ENCODE results near the gene EVA1B.
A peak's percentile ranks its signal among the peaks of the same experiment; 100 is the strongest.

The EVA1B gene

DNA sequence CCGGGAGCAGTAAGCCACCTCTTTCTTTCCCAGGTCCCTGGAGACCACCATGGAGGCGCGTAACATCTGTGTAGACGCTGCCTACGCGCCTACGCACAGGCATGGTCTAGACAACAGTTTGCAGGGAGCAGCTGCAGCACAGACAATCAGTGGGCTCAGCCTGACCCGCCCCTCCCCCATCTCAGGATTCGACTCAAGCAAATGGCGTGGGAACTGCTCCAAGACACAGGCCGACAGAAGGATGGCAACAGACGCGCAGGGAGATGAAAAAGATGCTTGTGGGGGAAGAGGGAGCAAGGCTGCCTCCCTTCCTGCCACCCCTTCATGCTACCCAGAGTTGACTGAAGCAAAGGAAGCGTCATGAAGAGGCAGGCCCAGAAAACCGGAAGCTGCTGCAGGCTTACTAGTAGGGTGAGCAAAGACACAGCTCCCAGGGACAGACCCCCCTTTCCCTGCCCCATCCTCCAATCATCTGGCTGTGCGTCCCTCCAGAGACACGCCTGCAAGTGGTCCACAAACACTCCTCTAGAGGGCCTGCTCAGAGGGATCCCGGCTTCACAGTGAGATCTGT is 42.7 kb upstream of the EVA1B start:
- DNase-seq (ENCODE audit: low read depth, low spot score), result no peak
- CTCF ChIA-PET, result interaction anchor here (1.1 to 6.0 kb wide), 4 partner anchors 43 to 66 kb away, joined by 4 to 27 read pairs (median 10); partner anchors contain the start of gene EVA1B
- no peak overlapping the region for H3K4me3 ChIP-seq (ENCODE audit: low read depth, low read length)
- POLR2A ChIA-PET, result interaction anchor here (1.1 to 1.8 kb wide), 5 partner anchors 15 to 44 kb away, joined by 3 to 10 read pairs (median 3); no protein-coding TSS in a partner anchor
- TF ChIP-seq, protein P1, sequence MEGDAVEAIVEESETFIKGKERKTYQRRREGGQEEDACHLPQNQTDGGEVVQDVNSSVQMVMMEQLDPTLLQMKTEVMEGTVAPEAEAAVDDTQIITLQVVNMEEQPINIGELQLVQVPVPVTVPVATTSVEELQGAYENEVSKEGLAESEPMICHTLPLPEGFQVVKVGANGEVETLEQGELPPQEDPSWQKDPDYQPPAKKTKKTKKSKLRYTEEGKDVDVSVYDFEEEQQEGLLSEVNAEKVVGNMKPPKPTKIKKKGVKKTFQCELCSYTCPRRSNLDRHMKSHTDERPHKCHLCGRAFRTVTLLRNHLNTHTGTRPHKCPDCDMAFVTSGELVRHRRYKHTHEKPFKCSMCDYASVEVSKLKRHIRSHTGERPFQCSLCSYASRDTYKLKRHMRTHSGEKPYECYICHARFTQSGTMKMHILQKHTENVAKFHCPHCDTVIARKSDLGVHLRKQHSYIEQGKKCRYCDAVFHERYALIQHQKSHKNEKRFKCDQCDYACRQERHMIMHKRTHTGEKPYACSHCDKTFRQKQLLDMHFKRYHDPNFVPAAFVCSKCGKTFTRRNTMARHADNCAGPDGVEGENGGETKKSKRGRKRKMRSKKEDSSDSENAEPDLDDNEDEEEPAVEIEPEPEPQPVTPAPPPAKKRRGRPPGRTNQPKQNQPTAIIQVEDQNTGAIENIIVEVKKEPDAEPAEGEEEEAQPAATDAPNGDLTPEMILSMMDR (IDR thresholded peaks at IDR 0.05; ENCODE audit: insufficient read depth, low read length, missing control alignments), result peak; percentile 18

DNA sequence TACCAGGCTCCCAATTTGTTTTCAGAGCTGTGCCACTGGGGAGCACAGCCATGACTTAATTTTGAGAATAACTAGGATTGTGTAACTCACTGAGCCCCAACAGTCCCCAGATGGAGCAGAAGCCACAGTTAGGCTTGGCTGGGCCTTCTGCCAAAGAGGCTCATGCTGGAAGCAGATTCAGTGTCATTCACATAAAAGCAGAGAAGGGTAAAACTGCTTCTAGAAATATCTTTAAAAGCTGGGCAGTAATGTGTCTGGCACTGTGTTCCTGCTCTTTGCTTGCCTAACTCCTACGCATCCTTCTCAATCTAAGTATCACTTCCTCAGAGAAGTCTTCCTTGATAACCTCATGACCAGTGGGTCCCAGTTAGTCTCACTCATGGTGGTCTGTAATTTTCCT is 41.9 kb upstream of the EVA1B start:
- TF ChIP-seq, protein P1 (IDR thresholded peaks at IDR 0.05; ENCODE audit: insufficient read depth, low read length, missing control alignments), result no peak
- POLR2A ChIA-PET, result interaction anchor here (0.5 to 1.8 kb wide), 3 partner anchors 21 to 59 kb away, joined by 3 to 10 read pairs (median 3); partner anchors contain the start of gene SH3D21
- CTCF ChIA-PET, result interaction anchor here (6.0 kb wide), 1 partner anchor 53 kb away, joined by 27 read pairs; no protein-coding TSS in a partner anchor
- DNase-seq (ENCODE audit: low read depth, low spot score), result no peak
- no peak overlapping the region; the same call in 1 of the 2 replicates for H3K4me3 ChIP-seq (ENCODE audit: low read depth, low read length)

DNA sequence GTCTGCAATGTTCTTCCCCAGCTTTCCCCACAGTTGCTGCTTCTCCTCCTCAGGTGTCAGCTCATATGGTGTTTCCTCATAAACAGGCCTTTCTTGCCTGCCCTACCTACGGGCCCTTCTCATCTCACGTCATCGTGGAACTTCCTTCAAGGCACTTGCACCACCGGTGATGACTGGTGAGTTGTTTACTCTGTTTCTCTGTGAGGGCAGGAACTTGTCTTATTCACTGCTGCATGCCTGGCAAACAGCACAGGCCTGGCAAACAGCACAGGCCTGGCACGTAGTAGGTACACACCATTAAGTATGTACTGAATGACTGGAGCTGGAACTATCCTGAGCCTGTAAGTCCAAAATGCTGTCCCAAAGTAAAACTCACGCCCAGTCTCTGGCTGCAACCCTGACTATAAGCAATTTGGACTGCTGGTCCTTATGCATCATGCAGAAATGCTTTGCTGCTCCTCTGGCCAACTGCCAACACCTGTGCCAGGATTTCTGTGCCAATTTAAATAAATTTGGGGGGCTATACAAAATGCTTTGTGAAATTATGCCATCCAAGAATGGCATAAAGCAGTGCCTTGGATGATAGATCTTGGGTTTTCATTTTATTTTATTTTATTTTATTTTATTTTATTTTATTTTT is 36.6 kb upstream of the EVA1B start:
- H3K4me3 ChIP-seq (ENCODE audit: low read depth, low read length), result no peak overlapping the region
- CTCF ChIA-PET, result interaction anchor here (1.2 to 1.6 kb wide), 3 partner anchors 23 to 60 kb away, joined by 3 to 4 read pairs (median 4); no protein-coding TSS in a partner anchor
- DNase-seq (ENCODE audit: low read depth, low spot score), result no peak
- POLR2A ChIA-PET, result interaction anchor here (0.9 to 1.7 kb wide), 2 partner anchors 9 to 27 kb away, joined by 3 to 7 read pairs; no protein-coding TSS in a partner anchor
- TF ChIP-seq, protein P1 (IDR thresholded peaks at IDR 0.05; ENCODE audit: insufficient read depth, low read length, missing control alignments), result no peak

DNA sequence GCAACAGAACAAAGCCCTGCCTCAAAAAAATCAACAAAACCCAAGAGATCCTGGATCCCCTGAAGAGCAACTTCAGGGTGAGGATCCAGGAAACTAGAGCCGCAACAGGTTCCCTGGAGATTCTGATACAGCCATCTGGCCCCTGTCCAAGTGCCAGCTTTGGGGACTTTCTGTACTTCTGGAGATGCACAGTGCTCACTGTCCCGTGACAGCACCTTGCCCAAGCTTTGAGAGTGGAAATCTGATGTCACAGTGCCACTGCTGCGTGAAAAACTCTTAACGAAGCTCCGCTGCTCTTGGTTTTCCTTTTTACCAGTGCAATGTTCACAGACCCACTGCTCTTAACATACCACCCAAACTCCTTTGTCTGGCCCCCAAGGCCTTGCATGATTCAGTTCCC is 35.9 kb upstream of the EVA1B start:
- POLR2A ChIA-PET, result no interaction called here
- no peak overlapping the region for H3K4me3 ChIP-seq (ENCODE audit: low read depth, low read length)
- CTCF ChIA-PET, result interaction anchor here (1.6 kb wide), 1 partner anchor 53 kb away, joined by 3 read pairs; no protein-coding TSS in a partner anchor
- DNase-seq (ENCODE audit: low read depth, low spot score), result no peak
- TF ChIP-seq, protein P1 (IDR thresholded peaks at IDR 0.05; ENCODE audit: insufficient read depth, low read length, missing control alignments), result no peak

DNA sequence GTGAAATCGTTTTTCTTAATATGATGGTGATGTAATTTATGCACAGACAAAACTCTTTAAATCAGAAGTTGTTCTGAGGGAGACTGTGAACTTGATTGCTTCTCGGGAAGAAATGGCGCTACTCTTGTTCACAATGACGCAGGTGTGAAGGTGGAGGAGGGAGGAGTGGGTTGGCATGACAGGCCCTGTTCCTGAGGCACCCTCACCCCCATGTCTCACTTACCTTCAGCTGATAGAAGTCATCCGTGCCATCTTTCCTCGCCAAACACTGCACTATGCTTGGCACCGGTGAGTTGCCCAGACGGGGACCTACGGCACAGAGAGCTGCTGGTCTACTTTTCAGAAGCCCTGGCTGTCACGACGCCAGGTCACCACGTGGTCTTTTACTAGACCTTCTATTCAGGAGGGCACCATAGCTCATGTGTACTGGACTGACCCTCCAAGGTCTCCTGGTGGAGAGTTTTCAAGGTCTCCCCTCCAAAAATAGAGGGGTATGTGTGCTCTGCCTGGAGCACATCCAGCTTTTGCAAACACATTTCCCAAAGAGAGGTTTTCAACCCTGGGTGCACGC is 35.2 kb upstream of the EVA1B start:
- DNase-seq (ENCODE audit: low read depth, low spot score), result no peak
- TF ChIP-seq, protein P1 (IDR thresholded peaks at IDR 0.05; ENCODE audit: insufficient read depth, low read length, missing control alignments), result no peak
- ChIA-PET CTCF (interaction anchor here (1.6 kb wide), 1 partner anchor 54 kb away, joined by 3 read pairs; no protein-coding TSS in a partner anchor), POLR2A (no interaction called here)
- H3K4me3 ChIP-seq (ENCODE audit: low read depth, low read length), result no peak overlapping the region

DNA sequence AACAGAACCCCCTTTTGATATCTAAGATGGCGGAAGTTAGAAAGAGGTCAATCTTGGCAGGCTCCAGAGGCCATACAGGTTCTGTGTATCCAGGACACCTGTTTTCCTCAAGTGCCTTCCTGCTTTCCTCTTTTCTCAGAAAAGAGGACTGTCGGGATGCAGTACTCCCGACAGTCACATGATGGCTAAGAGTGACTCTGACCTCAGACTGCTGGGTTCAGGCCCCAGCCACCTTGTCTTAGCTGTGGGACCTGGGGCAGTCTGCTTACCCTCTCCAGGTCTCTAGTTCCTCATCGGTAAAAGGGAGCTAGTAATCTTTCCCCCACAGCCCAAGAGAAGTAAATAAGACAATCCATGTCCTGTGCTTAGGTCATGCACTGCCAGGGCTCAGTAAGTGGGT is 32.4 kb upstream of the EVA1B start:
- ChIA-PET POLR2A (no interaction called here), CTCF (interaction anchor here (1.1 to 4.4 kb wide), 2 partner anchors 14 to 32 kb away, joined by 4 to 23 read pairs; partner anchors contain the start of gene EVA1B)
- TF ChIP-seq, protein P1 (IDR thresholded peaks at IDR 0.05; ENCODE audit: insufficient read depth, low read length, missing control alignments), result no peak
- no peak overlapping the region for H3K4me3 ChIP-seq (ENCODE audit: low read depth, low read length)
- DNase-seq (ENCODE audit: low read depth, low spot score), result no peak
